UCSD-AML1 (cell line): Measurements from ENCODE around the gene HSPA12B.

ENCODE experiments used
- DNase-seq: peaks from one replicate; lab custom pipeline; 2025; ENCODE audit not compliant: unreplicated experiment; lab: John Stamatoyannopoulos, UW

Gene HSPA12B, protein sequence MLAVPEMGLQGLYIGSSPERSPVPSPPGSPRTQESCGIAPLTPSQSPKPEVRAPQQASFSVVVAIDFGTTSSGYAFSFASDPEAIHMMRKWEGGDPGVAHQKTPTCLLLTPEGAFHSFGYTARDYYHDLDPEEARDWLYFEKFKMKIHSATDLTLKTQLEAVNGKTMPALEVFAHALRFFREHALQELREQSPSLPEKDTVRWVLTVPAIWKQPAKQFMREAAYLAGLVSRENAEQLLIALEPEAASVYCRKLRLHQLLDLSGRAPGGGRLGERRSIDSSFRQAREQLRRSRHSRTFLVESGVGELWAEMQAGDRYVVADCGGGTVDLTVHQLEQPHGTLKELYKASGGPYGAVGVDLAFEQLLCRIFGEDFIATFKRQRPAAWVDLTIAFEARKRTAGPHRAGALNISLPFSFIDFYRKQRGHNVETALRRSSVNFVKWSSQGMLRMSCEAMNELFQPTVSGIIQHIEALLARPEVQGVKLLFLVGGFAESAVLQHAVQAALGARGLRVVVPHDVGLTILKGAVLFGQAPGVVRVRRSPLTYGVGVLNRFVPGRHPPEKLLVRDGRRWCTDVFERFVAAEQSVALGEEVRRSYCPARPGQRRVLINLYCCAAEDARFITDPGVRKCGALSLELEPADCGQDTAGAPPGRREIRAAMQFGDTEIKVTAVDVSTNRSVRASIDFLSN

DNA sequence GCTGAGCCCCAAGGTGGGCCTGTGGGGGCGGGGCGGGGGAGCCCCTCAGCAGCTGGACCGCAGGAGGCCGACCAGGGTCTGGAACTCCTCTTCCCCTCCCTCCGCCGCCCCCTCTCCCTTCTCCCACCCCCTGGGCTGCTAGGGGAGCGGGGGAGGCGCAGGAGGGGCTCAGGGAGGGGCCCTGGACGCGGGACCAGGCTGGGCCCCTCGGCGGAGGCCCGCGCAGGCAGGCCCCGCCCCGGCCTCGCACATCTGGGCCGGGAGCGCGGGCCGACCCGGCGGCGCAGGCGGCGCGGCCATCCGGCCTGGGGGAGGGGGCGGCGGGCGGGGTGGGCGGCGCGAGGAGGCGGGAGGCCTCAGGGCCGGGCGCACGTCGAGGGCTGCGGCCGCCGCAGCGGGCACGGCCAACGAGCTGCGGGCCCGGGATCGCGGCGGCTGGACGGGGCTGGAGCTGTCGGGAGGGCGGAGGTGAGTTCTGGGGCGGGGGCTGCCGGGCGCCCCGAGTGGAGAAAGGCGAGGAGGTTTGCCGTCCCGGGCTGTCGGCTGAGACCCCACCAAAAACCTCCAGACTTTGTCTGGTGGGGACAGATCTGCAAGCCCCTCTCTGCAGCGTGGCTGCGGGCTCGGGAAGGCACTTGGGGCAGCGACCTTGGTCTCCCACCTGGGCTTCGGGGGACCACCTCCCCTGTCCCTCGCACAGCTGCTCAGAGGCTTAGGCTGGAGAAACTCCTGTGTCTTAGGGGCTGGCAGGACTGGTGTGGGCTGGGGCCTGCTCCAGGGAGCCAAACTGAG, at the start of gene HSPA12B:
Gene HSPA12B (plus strand): TSS at position 359 of the 792 bp plus-strand sequence. CDS start 5,990 bp downstream, outside the sequence.
- no peak for DNase-seq

DNA sequence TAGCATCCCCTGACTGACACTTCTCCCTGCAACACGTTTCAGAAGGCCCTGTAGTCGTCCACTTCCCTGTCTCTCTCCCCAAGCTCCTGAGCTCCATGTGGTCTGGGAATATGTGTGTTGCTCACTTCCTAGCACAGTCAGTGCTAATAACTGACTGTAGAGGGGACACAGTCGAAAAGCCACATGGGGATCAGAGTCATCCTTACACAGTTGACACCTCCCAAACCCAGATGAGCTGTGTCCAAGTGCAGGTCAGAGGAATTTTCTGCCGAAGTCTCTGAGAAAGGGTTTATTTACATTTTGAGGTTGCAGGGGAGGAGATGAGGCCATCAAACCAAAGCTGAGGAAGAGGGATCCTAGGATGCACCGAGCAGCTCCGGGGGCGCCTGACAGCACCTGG, 47.1 kb upstream of the HSPA12B start:
- DNase-seq = no peak

DNA sequence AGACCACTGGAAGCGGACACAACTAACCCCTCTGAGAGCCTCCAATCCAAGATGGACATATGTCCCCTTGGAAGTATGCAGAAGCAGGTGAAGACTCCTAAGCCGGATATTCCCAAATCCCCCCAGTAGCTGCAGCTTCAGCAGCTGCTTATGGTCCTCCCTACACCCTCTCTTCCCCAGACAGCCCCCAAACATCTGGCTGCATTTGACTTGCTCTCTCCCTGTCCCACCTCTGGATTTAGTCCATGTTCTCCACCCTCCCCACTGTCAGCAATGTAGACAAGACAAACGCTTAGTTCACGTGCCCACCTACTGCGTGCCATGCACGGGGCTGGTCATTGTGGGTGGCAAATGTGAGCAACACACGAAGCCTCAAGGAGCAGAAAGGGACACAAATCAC, 46.1 kb upstream of the HSPA12B start:
- no peak for DNase-seq

DNA sequence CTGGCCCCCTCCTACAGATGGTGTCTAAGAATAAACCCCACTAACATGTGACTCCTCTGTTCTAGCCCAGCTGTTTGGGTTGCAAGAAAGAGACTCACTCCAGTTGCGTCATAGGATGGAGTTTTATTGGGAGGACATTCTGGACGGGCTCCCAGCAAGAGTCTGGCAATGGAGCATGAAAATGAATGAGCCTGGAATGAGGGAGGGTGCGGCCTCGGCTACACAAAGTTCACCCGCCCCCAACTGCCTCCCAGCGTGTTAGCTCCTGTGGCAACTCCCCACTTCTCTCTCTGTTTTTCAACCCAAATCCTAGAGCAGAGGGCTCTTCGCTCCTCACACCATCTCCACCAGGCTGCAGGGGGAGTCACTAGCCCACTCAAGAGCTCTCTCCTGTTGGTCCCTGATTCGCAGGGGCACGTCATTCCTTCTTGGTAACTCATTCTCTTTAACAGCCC, 45.6 kb upstream of the HSPA12B start:
- no peak for DNase-seq

DNA sequence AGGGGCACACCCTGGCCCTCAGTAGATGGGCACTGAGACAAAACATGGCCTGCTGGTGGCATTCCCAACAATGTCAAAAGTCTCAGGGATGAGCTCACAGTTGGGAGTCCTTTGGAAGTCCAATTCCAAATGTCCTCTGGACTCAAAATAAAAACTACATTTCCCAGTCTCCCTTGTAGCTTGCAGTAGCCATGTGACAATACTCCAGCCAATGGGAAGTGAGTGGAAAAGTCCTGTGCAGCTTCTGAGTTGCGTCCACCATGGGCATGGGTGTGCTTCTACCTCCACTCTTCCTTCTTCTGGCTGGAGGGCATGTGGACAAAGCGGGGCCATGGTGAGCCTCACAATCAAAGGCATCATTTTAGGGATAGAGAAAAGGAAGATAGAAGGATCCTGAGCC, 44.8 kb upstream of the HSPA12B start:
- DNase-seq = no peak

DNA sequence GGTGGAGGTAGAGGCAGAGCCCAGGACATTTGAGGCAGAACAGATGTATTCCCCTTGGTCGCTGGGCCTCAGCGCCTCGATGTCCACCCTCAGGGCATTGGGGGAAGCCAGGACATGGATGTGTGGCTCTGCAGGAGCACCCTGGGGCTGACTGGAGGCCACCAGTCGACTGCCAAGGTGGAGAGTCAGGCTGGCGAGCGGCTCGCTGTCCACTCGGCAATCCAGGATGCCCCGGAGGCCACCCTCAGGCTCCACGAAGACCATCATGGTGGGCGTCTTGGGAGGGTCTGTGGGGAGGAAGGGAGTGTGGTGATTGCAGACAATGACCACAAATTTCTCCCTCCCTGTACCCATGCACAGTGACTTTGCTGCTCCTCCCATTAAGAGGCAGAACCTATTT, 42.5 kb upstream of the HSPA12B start:
- DNase-seq = no peak

DNA sequence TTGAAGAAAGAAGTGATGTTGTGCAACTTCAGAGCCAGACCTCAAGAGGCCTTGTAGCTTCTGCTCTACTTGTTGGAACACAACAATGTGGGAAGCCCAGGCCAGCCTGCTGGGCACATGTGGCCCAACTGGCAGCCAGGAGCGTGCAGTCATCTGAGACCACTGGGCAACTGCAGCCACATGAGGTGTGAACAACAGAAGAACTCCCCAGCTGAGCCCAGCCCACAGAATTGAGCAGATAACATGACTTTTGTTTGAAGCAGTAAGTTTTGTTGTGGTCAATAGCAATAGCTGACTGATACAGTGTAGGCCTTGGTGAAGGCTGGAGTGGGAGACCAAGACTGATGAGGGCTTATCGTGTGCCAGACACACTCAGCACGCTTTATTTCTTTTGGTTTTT, 42.1 kb upstream of the HSPA12B start:
- DNase-seq = no peak

DNA sequence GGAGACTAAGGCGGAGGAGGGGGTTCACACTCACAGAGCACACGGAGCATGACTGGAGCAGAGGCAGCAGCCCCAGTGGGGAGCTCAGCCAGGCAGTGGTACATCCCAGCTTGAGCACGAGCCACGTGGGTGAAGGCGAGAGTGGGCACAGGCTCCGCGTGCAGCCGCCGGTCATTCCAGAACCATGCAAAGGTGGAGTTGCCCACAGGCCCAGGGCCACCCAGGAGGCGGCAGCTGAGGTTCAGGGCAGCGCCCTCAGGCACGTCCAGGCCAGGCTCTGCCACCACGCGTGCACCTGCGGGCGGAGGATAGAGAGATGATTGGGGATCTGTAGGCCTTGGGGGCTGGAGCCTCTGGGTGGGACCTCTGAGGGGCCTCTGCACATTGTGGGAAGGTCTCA, 41.2 kb upstream of the HSPA12B start:
- no peak for DNase-seq

DNA sequence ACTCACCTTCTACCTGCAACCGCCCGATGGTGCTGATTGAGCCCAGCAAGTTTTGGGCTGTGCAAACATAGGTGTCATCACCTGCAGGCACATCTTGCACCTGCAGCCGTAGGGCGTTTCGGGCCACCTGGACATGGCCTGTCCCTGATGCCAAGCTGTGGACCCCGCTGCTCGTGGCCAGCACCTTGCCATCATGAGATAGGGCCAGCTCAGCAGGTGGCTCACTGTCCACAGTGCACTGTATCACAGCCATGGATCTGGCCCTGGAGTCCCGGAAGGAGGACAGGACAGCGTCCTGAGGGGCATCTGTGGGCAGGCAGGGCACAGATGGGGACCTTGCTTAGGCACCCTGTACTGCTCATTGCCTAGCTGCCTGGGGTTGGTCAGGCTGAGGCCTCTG, 40.6 kb upstream of the HSPA12B start:
- no peak for DNase-seq

DNA sequence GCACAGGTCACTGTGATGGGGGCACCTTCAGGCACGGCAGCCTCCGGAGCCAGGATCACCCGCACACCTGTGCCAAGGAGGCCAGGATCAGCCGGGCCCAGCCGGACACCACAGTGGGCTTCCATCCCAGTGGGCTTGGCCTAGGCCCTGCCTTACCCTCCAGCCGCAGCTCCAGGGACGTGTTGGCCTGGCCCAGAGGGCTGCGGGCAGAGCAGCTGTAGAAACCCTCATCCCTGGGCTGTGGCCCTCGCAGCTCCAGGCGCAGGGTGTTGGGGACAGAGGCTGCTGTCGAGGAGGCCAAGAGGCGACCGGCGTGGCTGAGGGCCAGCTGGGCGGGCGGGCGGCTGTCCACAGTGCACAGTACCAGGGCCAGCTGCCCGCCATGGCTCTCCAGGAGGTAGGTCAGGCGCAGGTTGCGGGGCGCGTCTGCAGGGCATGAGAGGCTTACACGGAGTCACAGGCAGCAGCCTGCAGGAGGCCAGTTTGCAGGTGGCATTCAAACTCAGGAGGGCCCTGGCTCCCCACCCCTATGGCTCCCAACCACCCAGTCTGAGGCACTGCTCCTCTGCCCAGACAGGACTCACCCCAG, 39.7 kb upstream of the HSPA12B start:
- DNase-seq = no peak

DNA sequence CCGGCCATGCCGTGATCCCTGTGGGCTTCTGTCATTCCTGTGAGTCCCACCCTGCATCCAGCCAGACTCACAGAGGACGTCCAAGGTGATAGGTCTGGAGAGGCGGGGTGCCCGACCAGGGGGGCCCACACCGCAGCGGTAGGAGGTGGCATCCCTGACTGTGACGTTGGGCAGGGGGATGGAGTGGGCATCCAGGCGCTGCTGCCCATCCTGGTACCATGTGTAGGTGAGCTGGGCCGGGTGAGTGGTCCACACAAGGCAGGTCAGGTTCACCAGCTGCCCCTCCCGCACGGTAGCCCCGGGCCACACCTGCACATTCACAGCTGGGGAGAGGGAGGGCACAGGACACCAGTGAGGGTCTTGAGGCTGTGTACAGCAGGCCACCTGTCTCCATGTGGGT, 39.1 kb upstream of the HSPA12B start:
- DNase-seq = no peak

DNA sequence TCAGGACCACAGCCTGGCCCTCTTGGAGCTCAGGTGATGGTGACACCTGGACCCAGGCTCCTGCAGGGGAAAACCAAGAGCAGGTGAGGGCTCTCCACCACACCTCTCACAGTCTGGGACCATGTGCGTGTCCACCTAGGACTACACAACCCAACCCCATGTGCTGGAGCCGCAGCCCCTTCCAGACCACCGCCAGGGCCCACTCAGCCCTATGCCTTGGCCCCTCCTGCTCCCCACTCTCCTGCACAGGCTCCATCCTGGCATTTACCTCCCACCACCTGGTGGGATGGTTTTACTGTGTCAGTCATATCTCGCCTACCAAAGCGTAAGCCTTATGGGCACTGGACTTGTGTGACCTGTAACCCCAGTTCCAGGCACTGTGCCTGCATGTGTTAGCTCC, 37.6 kb upstream of the HSPA12B start:
- no peak for DNase-seq

DNA sequence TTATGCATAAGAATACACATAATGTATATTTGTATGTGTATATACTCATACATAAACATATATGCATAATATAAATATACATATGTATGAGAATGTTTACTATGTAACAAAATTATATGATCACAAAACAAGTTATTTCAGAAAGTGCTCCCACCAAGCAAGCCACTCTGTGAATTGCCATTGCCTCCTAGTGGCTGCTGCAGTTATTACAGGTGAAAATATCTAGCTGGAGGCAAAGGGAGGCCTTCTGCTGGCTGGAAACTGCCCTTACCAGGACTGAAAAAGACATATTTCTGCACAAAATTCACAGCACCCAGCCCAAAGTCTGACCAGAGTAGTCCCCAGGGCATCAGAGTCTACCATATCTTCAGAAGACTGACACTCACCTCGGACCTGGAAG, 36.3 kb upstream of the HSPA12B start:
- DNase-seq = no peak

DNA sequence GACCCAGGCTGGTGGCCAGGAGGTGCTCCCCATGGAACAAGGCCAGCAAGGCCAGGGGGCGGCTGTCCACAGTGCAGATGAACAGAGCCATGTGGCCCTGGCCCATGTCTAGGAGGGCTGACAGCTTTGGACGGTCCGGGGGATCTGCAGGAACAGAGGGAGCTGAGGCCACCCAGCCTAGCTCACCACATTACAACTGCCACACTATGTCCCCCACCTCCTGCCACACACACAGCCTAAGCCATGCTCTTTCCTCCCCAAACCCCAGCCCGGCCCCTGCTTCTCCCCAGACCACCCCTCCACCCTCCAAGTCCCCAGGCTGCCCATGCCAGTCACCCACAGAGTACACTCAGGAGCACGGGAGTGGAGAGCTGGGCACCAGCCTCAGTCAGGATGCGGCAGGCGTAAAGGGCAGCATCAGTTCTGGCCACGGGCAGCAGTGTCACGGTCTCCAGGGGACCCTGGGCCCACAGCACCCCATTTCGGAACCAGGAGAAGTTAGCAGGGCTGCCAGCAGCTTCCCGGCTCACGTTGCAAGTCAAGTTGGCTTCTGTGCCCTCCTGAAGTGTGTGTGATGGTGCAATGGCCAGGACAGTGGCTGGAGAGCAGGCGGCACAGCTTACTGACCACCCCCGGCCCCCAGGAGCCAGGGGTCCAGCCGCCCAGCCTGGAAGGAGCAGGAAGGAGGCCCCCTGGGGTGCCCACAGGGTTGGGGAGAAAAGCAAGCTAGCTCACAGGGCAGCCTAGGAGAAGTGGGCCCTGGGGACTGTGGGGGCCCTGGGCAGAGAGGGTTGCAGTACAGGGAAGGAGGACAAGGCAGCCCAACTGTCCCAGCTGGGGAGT, 35.5 kb upstream of the HSPA12B start:
- no peak for DNase-seq

DNA sequence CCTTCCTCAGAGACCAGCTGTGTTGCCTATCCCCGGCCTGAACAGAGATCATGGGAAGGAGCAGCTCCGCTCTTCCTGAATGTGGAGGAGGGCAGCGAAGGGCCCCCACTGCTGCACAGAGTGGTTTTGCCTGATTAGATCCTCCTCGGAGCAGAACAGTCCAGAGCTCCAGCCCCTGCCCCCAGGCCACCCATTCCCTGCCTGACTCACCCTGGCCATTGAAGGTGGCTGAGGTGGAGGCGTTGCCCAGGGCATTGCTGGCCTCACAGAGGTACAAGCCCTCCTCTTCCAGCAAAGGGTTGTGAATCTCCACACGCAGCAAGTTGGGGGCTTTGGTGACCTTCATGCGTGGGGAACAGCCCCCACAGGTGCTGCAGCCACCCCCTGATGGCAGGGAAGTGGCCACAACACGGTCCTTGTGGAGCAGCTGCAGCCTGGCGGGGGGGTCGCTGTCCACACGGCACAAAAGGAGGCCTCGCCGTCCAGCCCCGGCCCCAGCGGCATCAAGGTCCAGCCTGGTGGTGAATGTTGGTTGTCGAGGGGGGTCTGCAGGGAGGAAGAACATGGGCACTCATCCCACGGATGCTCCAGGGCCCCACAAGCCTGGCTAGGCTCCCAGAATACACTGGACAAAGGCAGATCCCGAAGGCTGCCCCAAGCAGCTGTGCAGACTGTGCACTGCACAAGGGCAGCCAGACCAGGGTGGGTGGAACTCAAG, 34.7 kb upstream of the HSPA12B start:
- DNase-seq = no peak

DNA sequence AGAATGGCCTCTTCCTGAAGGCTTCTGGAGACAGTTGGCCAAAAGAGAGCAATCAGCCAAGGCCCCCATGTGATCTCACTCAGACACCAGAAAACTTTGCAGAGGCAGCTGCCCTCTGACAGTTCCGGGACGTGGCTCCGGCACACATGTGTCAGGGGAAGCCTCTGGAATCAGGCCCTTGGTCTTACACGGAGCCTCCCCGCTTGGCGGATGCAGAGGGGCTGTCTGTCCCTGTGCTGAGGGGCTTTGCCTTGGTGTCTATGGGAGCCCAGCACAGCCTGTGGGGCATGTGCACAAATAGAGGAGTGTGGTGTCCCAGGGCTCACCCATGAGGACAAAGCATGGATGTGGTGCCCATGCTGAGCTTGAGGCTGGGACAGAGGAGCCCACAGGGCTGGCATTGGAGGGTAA, 33.9 kb upstream of the HSPA12B start:
- no peak for DNase-seq

DNA sequence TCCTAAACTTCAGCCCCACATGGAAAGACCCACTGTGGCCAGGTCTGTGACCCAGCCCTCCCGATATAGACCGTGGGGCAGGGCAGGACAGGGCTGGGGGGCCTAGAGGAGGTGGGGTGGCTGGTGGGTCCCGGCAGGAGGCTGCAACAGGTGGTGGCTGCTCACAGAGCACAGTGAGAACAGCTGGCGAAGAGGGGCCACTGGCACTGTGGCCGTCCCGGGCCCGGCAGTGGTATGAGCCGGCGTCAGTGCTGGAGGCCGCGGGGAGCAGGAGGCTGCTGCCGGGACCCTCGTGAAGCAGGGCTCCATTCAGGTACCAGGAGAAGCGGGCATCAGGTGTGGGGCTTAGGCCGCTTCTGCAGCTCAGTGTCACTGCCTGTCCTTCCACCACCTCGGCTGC, 33.4 kb upstream of the HSPA12B start:
- DNase-seq = no peak

DNA sequence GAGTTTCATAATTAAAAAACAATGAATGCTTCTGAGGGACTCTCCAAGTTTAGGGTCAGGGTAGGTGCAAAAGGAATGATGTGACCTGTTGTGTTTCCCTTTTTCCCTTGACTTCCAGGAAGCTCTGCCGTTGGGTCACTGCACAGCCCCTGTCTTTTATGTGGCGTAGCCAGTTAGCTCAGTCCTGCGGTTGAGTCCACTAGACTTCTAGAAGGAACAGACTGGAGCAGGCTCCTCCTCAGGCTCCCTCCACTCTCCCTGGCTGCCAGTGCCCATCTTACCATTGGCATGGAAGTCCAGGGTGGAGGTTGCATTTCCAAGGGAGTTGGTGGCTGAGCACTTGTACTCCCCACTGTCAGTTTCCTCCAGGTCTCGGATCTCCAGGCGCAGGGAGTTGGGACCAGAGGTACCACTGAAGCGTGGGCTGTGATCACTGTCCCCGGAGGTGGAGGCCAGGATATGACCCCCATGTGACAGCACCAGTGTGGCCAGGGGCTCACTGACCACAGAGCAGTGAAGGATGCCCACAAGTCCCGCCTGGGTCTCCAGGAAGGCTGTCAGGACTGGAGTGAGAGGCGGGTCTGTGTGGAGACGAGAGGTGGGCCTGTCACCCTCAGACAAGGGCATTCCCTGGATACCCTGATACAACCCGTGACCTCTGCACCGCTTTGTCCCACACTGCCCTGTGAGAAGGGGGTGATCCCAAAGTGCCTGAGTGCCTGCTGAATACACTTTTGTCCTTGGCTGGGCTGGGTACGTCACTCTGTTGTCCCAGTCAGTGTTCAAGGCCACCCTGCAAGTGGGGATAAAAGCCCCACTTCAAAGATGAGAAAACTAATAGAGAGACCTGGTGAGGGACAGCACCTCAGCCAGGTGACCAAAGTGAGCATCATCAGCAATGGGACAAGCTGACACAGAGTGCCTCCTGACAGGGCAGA, 31.2 kb upstream of the HSPA12B start:
- DNase-seq = no peak
